ENCODE results near the gene IL1RL2.

The IL1RL2 gene

DNA sequence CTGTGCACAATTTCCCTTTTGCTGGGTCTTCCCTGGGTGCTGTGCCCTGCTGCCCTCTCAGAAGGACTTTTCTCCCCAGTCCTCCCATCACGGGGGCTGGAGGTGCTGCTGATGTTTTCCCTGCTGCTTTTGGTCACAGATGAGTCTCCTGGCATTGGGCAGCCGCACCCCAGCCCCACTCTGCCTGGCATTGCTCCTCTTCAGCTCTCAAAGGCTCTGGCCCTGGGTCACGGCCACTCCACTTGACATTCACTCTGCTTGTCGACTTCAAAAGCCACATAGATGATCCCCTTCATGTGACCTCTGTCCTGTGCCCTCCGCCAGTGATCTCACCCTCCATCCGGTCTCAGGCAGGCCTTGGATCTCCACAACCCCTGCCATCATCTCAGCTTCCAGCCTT is 81.0 kb downstream of the IL1RL2 start:
- DNase-seq (ENCODE audit: low read depth): no peak

DNA sequence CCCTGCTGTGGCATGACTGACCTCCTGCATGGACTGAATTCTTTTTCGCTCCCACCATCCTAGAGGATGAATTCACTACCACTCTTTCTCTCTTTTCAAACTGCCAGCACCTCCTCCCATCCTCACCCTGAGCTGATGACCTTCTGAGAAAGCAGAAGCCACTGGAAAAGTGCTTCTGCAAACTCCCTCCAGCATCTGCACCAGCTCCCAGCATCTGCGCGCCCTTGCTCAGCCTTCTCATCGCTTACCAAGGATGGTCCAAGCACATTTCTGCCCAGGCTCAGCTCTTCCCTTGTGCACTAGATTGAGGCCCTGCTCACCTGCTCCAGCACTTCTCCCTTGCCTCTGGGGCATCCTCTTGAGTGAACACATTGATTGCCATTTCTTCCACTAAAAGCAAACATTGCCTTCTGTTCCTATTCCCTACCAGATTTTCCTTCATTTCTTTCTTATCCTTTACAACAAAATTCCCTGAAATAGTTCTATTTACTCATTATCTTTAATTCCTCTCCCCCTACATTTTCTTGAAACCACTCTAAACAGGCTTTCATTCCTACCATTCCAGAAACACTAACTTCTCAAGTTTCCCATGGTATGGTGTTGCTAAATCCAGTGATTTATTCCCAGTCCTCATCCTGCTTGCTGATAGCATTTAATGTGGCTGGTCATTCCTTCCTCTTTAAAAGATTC is 81.8 kb downstream of the IL1RL2 start:
- no peak for DNase-seq (ENCODE audit: low read depth)

DNA sequence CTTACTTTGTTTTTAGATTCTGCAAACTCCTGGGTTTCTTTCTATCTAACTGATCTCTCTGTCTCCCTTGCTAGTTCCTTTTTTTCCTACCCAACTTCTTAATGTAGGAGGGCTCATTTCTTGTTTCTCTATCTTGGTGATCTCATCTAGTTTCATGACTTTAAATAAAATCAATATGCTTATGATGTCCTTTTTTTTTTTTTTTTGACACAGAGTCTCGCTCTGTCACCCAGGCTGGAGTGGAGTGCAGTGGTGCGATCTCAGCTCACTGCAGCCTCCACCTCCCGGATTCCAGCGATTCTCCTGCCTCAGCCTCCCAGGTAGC is 82.3 kb downstream of the IL1RL2 start:
- DNase-seq (ENCODE audit: low read depth): no peak

DNA sequence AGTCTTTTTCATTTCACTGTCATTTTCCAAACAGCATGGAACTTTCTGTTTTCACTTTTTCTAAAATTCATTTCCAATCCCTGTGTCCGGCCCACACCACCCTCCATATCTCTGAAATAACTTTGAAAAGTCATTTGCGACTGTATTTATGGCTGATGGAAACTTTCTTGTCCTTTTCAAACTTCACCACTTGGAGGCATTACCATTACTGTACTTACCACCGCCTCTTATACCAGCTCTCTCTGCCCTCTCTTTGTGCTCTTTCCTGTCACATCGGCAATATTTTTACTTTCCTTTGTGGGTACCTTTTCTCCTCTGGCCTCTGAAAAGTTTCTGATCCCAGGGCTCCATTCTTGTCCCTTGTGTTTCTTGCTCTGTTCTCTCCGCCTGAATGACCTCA is 85.0 kb downstream of the IL1RL2 start:
- no peak for DNase-seq (ENCODE audit: low read depth)

DNA sequence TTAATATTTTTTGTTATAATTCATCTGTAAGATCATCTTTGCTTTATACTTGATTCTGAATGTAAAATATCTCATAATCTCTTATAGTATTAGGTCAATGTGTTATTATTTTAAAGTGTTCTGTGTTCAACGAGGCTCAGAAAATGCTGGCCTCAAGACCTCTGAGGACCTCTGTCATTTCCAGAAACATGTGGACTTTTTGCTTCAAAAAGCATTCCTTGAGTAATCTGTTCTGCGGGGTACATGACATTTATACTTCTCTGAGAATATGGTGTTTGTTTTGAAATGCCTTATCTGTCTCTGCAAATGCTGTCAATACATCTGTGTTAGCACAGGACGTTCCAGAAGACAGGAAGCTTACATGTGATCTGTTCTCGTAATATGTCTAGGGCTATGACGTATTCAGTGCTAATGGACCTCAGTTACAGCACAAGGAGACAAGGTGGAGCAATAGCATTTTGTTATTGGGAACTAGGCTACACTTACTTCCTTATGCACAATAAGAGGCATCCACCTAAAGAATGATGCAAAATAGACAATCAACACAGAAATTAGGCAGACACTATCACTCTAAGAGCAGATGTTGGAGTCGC is 86.9 kb downstream of the IL1RL2 start:
- no peak for DNase-seq (ENCODE audit: low read depth)

DNA sequence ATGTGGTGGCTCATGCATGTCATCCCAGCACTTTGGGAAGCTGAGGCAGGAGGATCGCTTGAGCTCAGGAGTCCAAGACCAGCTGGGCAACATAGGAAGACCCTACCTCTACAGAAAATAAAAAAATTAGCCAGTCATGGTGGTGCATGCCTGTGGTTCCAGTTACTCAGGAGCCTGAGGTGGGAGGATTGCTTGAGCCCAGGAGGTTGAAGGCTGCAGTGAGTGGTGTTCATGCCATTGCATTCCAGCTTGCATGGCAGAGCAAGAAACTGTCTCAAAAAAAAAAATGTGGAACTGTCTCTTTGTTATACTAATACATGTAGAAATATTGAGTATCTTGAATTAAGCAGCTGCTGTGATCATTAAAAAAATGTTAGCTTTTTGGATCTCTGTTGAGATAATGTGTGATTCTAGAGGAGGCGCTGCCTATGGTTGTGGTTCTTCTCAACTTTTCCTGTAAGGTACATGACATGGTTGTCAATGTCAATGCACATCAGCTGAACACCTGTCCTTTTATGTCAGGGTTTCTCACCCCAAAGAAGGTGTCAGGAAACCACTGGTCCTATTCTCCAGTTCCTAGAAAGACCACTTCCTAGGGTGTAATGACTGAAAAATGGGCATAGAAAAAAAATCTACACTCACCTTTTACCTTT is 89.9 kb downstream of the IL1RL2 start:
- DNase-seq (ENCODE audit: low read depth): no peak

DNA sequence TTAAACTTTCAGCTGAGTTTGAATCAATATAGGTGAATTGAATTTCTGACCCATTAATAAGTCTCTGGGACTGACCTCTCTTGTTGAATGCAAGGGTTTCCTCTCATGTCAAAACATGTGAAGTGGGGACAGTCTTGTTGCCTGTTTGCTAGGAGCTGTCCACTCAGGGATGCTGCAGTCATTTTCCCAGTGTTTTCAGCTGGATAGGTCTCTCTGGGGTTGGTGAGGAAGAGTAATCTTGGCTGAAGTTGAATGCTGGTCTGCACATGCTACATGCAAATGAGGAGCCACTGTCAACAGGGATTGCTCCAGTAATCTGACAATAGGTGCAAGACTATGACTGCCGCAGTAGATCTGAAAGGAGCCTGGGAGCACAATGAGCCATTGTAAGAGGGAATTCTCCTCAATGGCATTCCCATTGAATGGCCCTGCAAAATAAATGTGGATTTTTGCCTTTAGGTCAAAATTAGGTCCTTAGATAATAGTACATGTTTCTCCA is 90.4 kb downstream of the IL1RL2 start:
- no peak for DNase-seq (ENCODE audit: low read depth)

DNA sequence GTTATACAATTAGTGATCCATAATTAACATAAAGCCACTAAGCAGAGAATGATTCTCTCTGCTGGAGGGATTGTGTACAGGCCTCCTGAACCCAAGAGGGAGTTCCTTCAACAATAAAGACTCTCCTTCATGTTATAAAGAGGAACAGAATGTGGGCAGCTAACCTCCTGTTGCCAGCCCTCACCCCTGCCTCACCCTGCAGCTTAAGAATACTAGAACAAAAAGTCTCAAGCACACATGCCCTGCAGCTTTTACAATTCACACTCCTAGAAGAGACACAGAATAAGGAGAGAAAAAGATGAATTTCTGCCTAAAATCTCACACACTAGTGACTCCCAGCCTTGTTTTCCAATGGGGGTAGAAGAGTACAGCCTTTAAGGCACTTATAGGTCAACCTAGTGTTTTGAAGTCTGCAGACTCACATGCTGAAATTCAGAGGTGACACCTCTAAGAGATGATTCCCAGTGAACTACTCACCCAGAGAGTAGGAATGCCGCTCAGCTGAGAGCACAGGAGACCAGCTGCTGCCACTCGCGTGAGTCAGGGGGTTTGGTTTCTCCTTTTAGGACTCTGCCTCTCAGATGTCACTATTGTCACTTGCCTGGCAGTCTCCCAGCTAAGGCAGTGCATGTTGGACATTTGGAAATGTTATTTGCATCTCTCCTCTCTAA is 92.0 kb downstream of the IL1RL2 start:
- no peak for DNase-seq (ENCODE audit: low read depth)

DNA sequence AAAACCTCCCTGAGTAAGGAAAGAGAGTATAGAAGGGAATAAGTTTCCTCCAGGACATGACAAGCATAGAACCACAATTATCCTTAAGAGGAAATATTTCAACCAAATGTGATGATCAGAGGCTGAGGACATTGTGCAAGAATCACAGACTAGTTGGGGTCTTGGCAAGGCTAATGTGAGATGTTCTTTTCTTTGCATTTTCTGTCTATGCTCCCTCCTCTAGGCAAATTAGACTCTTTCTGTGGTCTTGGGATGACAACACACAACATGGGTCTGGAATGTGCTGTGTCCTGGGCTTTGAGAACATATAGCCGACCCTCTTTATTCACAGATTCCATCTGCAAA is 92.5 kb downstream of the IL1RL2 start:
- DNase-seq (ENCODE audit: low read depth): no peak

DNA sequence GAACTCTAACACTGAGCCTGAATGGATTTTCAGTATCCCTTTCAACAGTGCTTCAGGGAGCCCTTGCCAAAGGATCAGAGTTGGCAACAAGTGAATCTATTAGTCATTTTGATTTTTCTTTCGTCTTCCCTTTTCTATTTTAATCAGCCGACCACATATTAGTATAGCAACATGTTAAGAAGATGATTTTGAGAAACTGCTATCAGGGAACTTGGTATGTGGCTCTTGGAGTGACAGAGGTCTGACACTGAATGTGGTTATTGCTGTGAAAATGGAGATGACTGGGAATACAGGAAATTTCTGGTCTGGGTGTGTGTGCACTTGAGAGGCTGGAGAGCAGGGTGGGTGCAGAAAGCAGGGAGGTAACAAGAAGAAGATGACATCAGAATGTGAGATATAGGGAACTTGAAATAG is 95.9 kb downstream of the IL1RL2 start:
- no peak for DNase-seq (ENCODE audit: low read depth)

DNA sequence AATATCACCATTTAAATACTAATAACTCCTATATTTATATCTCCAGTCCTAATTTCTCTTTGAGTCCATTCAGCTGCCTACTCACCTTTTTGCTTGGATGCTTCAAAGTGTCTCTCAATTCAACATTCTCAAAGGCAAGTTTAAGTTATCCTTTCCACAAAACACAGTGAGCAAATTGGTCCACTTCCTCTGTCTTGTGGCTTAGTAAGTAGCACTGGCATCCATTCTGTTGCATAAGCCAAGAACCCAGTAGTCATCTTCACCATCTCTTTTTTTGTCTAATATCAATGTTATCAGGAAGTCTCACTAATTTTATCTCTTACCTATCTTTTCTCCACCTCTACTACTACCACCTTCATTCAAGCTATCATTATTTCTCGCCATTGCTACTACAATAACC is 97.2 kb downstream of the IL1RL2 start:
- DNase-seq (ENCODE audit: low read depth): no peak

DNA sequence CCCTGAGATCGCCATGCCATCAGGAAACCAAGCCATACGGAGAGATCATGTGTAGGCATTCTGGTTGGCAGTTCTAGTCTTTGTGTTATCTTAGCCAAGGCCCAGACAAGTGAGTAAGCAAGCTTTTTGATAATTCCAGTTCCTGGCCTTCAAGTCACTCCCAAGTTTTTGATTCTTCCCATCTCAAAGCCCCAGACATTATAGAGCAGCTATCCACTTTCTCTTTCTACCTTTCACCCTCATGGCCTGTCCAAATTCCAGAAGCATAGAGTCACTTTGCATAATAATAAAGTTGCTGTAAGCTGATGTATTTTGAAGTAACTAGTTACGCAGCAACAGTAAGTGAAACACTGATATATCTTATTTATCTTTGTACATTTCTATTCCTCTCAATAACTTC is 97.8 kb downstream of the IL1RL2 start:
- DNase-seq (ENCODE audit: low read depth): no peak

DNA sequence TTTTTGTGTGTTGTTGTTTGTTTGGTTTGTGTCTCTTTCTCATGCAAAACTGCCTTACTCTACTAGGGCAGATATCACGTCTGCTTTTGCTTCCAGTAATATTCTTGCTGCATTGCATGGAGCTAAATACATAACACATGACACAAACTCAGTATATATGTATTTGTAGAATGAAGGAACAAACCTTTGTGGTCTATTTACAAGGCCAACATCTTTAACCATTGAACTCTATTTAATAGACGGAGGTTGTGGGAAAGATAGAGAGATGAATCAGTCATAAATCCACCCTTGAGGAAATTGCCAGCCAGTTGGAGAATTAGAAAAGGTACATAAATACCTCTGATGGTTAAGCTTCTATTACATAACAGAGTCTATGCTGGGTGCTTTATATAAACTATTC is 98.5 kb downstream of the IL1RL2 start:
- DNase-seq (ENCODE audit: low read depth): no peak

DNA sequence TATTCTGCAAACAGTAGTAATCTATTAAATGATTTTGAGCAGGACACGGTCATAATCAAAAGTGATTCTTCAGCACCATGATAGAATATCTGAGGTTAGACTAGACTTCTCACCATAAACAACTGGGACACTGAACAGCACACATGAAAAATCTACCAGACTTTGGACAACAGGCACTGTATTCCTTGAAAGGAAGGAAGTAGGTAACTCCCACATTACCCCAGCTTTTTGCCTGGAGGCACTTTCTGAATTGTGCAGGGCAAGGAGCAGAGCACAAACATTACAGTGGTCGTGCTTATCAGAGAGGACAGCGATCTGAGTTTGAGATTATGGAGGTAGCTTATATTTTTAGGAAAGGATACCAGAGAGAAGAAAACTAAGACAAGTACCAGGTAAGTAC is 99.2 kb downstream of the IL1RL2 start:
- no peak for DNase-seq (ENCODE audit: low read depth)

DNA sequence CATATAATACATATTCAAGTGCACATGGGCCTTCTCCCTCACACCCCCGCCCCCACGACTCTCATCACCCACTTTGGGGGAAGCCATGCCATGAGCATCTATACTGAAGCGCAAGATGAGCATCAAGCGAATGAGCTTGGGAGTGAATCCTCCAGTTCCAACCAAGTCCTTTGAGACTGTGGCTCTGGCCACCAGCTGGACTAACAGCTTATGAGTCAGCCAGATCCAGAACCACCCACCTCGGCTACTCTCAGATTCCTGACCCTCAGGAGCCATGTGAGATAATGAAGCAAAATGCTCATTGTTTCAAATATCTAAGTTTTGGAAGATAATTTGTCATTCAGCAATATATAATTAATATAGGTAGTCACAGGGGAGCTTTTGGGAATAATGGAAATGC is 102.3 kb downstream of the IL1RL2 start:
- no peak for DNase-seq (ENCODE audit: low read depth)
